Head of caudate nucleus (tissue), 42 donors: ENCODE data around the gene ZBTB20.
A peak's percentile ranks its signal among the peaks of the same experiment; 100 is the strongest.

Experiments used
- DNase-seq, 42 donors: peaks; one replicate each; pipeline versions ENCODE4 v3.0.0 to v3.0.0-alpha.2; 2020 to 2021; ENCODE audit warnings: mixed read lengths in 7 of 42
- intact Hi-C: fragments of 100-400 bp; cut with DNase I; formaldehyde crosslinking; loops from one replicate; pipeline ENCODE4 v1.15.0; 2022

ZBTB20 gene

DNA sequence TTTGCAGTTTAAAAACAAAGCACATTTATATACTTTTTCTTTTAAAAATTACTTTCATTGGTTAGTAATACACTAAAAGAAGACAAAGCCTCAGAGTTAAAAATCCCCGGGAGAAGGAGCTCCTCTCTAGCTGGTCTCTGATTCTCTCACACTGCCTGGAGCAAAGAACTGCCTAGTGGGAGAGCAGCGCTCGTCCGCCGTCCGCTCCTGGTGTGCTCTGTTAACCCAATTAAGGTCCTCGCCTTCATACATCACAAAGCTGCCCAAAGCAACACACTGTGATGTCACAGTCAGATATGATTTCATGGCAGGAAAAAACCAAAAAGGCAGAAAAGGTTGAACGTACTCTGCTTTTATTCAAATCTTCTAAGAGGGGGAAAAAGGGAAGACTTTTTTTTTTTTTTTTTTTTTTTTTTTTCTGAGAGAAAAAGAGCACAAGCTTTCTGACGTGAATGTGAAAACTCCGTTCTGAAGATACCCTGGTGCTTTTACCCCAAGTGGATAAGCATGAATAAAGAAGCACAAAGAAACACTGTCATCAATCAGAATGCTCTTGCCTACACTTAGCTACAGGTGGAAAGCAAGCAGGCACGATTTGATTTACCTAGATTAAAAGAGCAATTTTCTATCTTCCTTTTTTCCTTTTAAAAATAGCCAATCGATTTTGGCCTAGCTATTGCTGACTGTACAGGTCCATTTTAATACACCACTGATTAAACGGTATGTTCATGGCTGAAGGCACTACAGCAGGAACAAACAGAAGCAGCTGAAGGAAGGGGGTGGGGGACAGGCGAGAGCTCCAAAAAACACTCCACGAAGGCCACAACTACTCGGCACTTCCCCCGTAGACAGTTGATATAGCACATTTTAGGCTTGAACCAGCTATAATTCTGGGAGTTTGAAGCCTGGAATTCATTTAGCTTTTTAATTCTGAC, 738.1 kb downstream of the ZBTB20 start:
- intact Hi-C loops: no loop called here

DNA sequence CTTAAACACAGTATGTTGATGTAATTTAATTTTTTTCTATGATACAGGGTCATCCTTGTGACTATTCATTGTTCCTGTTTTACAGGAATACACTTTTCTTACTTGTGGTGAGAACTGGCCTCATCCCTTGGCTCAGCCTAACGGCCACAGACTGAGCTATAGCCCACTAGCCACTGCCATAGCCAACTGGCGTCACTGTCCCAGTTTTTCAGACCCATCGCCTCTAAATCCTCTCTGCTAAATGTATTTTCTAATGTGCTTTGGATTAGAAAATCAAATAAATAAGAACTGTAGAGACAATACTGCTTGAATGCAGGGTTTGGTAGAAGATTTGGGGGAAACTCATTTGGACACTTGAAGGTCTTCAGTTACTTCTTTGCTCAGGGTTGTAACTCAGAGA, 740.2 kb downstream of the ZBTB20 start:
- DNase-seq: no peak
- intact Hi-C loops: no loop called here

More for the DNA sequence above, 738.1 kb downstream of the ZBTB20 start:
- peak in 2 of 42 donors; percentile 34 to 50 for DNase-seq

DNA sequence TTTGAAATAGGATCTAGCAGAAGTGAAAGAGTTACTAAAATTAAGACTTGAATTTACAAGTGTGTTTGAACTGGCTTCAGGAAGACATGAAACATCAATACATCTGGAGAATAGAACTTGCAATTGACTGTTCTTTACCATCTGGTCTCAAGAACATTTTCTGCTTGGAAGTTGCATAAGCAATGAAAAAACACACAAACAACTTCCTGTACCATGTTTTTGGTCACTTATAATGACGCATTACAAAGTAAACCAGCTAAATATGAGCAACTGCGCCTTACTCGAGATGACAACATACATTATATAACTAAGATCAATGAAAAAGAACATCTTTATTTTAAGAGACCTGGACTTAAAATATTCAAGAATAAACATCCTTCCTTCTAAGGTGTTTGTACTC, 740.8 kb downstream of the ZBTB20 start:
- intact Hi-C loops: no loop called here
- DNase-seq: no peak

DNA sequence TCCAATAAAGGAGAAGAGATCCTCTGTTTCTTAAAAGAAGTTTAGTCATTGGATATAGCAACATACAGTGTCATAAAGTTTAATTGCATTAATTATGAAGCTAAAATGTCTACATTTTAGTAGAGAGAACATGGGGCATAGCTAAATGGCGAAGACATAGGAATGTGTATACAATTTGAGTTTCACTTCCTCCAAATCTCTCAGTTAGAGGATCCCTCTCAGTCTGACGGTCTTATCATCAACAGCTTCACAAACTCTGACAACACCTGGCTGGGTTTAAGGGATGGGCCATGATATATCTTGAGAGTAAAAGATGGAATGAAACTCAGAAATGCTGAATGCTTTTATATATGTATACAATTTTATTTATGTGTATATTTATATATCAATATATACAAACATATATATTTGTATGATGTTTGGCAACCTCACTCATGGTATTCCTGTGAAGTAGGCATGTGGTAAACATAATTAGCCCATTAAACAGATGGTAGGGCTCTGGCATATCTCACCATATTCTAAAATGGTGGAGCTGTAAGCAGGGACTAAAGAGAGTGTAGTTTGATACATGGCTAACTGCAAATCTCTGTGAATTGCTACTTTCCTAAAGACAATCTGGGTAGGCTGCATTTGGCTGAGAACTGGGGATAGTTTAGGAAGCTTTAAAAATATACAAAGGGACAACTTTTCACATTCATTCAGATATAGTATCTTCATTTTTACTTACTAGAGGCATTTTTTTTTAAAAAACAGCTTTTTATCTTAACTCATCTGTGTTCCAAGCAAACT, 741.7 kb downstream of the ZBTB20 start:
- intact Hi-C loops: no loop called here
- DNase-seq: no peak

DNA sequence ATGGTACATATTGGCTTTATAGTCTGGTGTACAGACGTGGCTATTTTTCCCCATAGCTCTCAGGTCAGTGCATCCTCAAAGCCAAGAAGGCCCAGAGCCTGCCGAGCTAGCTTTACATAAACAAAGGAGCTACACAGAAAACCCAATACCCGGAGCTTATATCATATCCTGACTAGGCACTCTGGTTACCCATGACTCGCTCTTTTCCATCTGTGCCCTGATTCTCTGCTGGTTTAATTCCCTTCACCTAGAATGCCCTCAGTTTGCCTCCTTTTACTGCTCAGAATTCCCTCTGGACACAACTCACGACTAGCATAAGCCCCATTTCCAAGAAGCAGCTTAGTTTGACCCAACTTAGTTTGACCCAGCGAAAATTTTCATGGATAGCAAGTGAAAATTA, 742.5 kb downstream of the ZBTB20 start:
- DNase-seq: peak in 3 of 42 donors; percentile 43 to 66 (median 45)
- intact Hi-C loops: no loop called here

DNA sequence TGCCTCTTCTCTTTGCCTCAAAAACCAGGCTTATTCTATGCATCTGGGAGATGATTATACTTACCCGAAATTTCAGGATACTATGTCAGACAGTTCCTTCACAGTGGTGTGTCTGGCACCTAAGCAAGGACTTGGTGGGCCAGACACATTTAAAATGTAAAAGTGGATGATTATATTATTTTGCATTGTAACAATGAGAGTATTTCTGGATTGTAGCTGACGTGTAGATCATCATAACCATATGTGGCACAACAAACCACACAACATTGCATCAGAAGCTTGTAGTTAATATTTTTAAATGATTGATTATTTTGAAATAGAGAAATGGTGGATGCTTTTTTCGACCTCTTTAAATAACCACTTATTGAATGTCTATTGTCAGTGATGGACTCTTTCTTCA, 744.2 kb downstream of the ZBTB20 start:
- intact Hi-C loops: no loop called here
- no peak for DNase-seq

DNA sequence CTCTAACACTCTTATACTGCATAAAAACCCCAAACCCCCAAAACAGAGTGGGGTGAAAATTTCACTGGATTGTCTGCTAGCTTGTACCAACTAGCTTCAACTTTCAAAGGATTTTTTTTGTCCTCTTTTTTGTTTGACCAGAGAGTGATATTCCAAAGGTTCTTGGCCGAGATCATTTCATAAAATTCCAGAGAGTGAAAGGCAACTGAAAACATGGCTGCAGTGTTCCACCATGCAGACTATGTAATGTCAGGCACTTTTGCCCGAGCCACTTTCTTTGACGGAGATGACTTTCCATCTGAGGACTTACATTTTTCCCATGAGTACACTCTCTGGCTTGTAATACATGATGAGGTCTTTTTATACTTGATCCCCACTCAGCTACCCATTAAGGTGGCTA, 745.7 kb downstream of the ZBTB20 start:
- intact Hi-C loops: no loop called here
- no peak for DNase-seq

DNA sequence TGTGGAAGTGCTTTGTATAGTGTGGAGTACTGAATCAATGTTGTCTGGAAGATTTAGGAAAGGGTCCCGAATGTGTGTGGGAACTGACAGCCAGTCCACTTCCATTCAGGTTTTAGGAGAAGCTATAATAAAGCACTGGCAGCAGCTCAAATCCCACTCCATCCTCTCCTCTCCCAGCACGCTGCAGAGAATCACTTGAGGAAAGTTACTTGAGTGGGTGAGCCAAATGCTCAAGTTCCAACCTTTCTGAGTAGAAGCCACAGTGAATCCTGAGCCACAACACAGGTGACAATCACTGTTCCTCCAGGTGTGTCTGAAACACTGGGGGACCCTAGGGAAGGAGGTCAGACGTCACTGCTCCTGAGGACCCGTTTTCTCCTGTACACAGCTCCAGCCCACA, 746.7 kb downstream of the ZBTB20 start:
- intact Hi-C loops: no loop called here
- peak in 18 of 42 donors; percentile 12 to 69 (median 43) for DNase-seq

DNA sequence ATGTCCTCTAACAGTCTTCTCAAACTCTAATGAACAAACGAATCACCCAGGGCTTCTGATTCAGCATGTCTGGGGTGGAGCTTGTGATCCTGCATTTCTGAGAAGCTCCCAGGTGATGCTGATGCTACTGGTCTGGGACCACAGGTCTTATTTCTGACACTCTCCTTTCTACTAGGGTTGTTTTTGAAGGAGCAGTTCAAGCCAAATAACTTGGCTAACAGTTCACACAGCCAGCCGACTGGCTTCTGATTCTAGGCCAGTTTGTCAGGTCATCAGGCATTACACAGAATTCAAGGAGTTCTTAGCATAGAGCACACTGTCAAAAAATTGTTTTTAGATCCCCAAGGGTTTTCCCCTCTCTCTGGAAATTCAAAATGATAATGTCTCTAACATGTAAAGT, 752.5 kb downstream of the ZBTB20 start:
- DNase-seq: no peak
- intact Hi-C loops: no loop called here

DNA sequence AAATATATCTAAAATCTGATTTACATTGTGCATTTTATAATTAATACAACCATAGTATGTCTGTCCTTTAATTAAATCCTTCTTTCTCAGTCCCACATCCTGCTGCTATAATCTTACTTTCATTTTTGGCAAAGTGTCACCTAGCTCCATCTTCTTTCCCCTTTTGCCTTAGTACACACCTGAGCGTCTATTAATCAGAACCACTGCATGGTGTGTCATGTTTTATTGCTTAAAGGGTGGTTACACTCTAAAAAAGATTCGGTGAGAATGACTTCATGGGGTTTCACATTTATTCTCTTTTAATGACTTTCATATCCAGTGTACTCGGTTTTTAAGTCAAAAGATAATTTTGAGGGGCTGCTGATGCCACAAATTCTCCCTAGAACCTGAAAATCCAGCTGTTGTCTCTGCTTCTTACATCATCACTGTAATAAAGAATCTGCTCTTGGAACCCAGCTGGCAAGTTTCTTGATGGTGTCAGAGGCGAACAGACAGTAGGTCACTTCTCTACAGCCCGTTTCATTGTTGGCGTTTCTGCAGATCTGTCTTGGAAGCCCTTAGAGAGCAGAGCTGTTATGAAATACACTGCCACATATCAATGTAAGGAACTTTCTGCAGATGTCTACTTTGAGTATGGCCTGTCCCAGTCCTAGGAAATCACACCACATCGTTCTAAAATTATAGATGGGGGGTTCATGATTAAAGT, 753.6 kb downstream of the ZBTB20 start:
- DNase-seq: peak in 5 of 42 donors; percentile 19 to 59 (median 30)
- intact Hi-C loops: no loop called here

DNA sequence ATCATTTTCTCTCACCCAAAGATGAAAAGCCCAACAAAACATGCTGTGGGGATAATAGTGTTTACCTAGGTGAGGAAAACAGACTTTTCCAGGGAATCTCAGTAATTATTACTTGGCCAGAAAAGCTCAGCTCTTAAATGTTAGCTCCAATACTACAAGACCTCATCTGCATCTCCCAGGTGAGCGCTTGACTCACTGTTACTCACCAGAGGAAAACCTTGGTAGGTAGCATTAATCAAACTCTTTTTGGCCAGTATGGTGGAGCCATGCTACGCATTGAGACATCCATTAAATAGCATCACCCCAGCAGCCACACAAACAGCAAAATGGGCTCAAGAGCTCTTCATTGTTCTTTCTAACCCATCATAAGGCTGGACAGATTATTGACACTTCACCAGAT, 754.3 kb downstream of the ZBTB20 start:
- intact Hi-C loops: no loop called here
- no peak for DNase-seq

DNA sequence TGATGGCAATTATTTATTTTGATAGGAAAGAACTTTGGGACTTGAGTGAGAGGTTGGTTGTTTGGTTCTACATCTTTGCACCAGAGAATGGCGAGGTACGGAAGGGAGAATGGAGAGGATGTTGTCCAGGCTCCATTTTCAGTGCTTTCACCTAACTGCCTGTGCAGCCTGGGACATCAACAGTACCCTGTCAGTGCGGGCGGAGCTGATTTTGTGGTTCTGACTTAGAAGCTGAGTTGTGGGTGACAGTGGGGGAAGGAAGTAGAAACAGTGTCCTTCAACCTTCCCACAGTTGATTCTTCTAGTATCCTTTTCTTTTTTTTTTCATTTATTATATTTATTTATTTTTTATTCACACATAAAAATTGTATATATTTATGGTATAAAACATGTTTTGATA, 757.9 kb downstream of the ZBTB20 start:
- no peak for DNase-seq
- intact Hi-C loops: no loop called here

DNA sequence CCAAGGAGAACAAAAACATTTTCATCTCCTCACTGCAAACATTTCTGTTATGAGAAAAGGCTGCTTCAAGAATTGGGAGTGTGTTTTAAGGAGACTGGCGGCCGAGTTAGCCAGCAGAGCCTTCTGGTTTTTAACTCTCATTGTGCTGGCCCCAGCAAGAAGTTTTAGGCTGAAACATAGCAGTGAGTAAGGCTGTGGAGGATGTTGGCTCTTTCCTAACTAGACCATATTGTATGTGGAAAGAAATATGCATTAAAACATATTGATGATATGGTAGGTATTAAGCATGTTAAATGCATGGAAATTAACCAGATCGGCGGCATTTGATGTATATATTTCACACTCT, 762.6 kb downstream of the ZBTB20 start:
- peak in 1 of 42 donors; percentile 10 for DNase-seq
- intact Hi-C loops: loop anchor here (2.0 to 5.0 kb wide), 3 partner anchors 34 to 708 kb away; no protein-coding TSS in a partner anchor

DNA sequence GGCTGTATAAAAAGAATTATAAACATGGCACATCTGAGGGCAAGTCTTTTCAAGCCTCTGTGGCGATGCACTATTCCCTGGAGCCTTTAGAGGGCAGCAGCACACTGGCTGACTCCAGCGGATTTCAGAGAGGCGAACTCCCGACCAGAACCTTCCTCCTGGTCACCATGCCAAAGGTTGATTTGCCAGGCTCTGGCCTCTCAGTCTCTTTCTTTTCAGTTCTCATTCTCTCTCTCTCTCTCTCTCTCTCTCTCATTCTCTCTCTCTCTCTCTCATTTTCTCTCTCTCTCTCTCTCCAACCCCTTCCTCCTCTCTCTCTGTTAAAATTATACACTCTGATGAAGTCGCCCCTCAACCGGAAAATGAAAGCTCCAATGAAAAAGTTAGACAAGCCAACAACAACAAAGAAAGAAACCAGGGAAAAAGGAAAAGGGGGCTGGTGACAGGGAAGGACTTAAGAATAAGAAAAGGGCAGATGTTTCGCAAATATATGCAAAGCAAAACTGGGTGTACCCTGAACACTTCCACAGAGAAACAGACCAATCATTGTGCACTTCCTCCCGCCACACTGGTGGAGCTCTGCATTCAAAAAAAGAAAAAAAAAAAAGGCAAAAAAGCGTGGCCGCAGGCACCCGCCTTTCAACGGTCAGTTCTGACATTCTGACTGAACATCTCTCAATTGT, 763.1 kb downstream of the ZBTB20 start:
- intact Hi-C loops: loop anchor here (2.0 to 5.0 kb wide), 3 partner anchors 35 to 708 kb away; no protein-coding TSS in a partner anchor
- peak; percentile 75 to 97 (median 90) for DNase-seq

DNA sequence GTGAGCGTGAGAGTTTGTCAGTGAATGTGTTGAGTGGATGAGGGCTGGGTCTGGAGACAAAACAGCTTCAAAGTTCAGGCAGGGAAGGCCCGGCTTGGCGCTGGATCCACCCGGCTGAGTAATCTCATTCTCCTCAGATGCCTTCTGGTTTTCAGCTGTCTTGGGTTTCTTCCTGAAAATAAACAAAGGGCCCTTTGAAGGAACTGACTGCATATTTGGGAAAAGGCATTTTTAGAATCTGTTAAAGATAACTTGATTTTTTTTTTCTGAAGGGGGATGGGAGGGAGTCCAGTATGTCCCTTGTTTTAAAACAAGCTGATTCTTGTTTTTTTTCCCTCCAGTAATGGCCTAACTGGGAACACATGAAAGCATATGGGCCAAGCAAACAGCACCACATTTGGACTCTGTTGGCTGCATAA, 766.8 kb downstream of the ZBTB20 start:
- intact Hi-C loops: loop anchor here (5.0 kb wide), 2 partner anchors 72 to 712 kb away; no protein-coding TSS in a partner anchor
- peak; percentile 25 to 93 (median 80) for DNase-seq

DNA sequence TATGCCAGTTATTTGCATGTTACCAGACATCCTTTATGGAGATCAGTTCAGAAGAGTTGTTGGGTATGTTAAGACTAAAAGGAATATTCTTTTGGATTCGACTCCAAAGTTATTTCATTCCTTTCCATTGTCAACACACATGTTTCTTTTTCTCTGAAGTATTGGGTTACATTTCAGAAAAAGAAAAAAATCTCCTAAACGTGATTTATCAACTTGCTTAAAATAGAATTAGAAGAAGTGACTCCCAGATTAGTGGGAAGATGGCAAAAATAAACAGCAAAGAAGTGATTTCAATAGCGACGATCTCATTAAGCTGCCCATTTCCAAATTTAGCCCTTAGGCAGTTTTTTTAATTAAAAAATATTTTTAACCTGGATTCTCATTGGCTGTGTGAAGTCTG, 767.8 kb downstream of the ZBTB20 start:
- intact Hi-C loops: loop anchor here (10.0 kb wide), 1 partner anchor 786 kb away; no protein-coding TSS in a partner anchor
- no peak for DNase-seq

DNA sequence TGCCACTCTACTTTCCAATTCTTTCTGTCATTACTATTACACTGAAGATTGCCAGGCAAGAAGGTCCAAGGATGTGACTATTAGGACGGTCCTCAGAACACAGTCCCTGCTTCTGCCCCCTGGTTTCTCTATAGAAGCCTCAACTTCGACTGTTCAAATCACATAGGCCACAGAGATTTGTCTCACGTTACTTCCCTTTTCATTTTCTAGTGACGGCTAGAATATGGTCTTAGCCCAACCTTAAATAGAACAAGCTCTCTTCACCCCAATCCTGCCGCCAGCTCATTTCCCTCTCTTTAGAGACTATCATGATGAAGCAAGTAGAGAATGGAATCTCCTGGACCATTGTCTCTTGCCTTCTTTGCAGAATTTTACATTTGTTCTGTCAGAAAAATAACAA, 768.3 kb downstream of the ZBTB20 start:
- intact Hi-C loops: loop anchor here (10.0 kb wide), 1 partner anchor 786 kb away; no protein-coding TSS in a partner anchor
- no peak for DNase-seq

DNA sequence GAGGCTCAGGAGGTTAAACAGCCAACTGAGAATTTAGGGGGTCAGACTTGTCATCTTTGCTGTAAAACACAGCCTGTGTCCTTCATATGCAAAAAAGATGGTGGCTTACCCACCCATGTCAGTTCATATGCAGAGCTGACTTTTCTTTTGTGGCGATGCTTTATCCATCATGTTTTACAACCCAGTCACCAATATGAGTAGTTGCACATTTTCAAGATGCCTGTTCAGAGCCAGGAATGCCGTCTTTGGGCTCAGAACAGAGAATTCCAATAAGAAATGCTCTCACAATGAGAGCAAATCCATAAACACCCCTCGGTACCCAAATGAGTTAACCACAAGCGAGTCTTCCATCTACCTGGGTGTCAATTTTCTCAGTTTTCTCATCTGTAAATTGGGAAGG, 769.7 kb downstream of the ZBTB20 start:
- intact Hi-C loops: loop anchor here (10.0 kb wide), 1 partner anchor 787 kb away; no protein-coding TSS in a partner anchor
- DNase-seq: no peak
